ENCODE measurements around the gene DSCAM.

- TF ChIP-seq POLR2A (IDR thresholded peaks at IDR 0.05) (no peak), CTCF (IDR thresholded peaks at IDR 0.05) (no peak)
Measured at GRCh38 chr21:40335704-40336103, 511.3 kb downstream of the DSCAM start.
